Choroid plexus epithelial cell (primary cell): Measurements from ENCODE around the gene CFAP90.

Source experiments
- DNase-seq: peaks from one replicate; pipeline ENCODE4 v3.0.0-alpha.2; 2010; ENCODE audit warnings: low read depth
- H3K4me3 ChIP-seq: 2 replicates; pipeline ENCODE4 v1.5.1; 2011; ENCODE audit warnings: low read depth, mild to moderate bottlenecking, control low read depth, low read length, moderate library complexity
- TF ChIP-seq, protein P1 (sequence below): conservative IDR thresholded peaks from 2 replicates; pipeline ENCODE4 v1.5.1; 2011; ENCODE audit warnings: low read depth, mild to moderate bottlenecking, control low read depth, inconsistent platforms, low read length, moderate library complexity

The CFAP90 gene

GRCh38 chr5:7846327-7846726 lies 4.6 kb downstream of the CFAP90 start:
- TF ChIP-seq, protein P1, sequence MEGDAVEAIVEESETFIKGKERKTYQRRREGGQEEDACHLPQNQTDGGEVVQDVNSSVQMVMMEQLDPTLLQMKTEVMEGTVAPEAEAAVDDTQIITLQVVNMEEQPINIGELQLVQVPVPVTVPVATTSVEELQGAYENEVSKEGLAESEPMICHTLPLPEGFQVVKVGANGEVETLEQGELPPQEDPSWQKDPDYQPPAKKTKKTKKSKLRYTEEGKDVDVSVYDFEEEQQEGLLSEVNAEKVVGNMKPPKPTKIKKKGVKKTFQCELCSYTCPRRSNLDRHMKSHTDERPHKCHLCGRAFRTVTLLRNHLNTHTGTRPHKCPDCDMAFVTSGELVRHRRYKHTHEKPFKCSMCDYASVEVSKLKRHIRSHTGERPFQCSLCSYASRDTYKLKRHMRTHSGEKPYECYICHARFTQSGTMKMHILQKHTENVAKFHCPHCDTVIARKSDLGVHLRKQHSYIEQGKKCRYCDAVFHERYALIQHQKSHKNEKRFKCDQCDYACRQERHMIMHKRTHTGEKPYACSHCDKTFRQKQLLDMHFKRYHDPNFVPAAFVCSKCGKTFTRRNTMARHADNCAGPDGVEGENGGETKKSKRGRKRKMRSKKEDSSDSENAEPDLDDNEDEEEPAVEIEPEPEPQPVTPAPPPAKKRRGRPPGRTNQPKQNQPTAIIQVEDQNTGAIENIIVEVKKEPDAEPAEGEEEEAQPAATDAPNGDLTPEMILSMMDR: no peak
- no peak for DNase-seq
- no peak overlapping the region for H3K4me3 ChIP-seq

DNA sequence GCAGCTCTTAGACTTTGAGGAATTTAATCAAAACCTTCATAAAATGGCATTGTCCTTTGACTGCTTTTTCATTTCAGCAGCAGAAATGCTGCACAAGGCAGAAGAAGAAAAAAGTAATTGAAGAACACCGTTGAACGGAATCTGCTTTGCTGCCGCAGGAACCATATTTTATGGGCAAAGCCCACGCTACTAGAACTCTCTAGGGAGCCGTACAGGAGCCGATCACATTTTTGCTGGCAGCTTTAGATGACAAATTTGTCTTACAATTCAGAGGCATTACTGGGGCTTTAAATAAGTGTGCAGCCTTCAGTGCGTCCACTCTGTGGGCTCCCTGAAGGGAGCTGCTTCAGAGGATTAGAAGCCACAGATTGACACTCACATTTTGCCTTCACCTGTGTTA lies 5.4 kb downstream of the CFAP90 start:
- TF ChIP-seq, protein P1: no peak
- no peak for DNase-seq
- H3K4me3 ChIP-seq: no peak overlapping the region

DNA sequence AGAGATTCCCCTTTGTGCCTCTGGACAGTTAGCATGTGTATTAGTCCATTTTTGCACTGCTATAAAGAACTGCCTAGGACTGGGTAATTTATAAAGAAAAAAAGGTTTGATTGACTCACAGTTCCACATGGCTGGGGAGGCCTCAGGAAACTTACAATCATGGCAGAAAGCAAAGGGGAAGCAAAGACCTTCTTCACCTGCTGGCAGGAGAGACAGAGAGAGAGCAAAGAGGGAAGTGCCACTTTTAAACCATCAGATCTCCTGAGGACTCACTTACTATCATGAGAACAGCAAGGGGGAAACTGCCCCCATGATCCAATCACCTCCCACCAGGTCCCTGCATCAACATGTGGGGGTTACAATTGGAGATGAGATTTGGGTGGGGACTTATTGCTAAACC lies 6.0 kb downstream of the CFAP90 start:
- TF ChIP-seq, protein P1: no peak
- H3K4me3 ChIP-seq: no peak overlapping the region
- no peak for DNase-seq

GRCh38 chr5:7842531-7842930 lies 8.4 kb downstream of the CFAP90 start:
- no peak for DNase-seq
- TF ChIP-seq, protein P1: no peak
- H3K4me3 ChIP-seq: no peak overlapping the region

DNA sequence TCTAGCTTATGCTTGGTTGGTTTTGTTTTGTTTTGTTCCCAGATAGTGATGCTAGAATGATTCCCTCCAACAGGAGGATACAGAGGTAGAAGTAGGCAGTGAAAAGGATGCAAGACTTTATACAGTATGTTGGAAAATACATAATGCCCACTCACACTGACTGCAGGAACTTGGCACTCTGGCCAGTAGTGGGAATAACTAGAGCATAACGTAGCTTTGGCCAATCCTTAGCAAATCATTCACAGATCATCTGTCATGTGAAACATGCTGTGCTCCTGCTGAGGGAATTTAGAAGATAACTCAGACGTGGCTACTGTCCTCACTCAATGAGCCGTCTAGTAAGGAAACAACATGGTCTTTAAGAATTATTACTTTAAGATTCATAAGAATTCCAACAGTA lies 13.5 kb downstream of the CFAP90 start:
- H3K4me3 ChIP-seq: no peak overlapping the region
- DNase-seq: no peak
- TF ChIP-seq, protein P1: no peak

- DNase-seq: no peak
- no peak overlapping the region for H3K4me3 ChIP-seq
- TF ChIP-seq, protein P1: no peak
Measured at GRCh38 chr5:7834982-7835381, 16.0 kb downstream of the CFAP90 start.

- no peak for DNase-seq
- TF ChIP-seq, protein P1: no peak
- H3K4me3 ChIP-seq: no peak overlapping the region
Measured at GRCh38 chr5:7828269-7828668, 22.7 kb downstream of the CFAP90 start.
